Smooth muscle cell (in vitro differentiated cells): ENCODE data around the gene ARTN. TPM values are rescaled to one million over a fixed set of nuclear protein-coding genes. Genes with fewer than 3 reads are reported as not detected.

Source experiments
- DNase-seq: peaks from one replicate; lab custom pipeline; 2025; ENCODE audit not compliant: unreplicated experiment; lab: John Stamatoyannopoulos, UW
- H2AFZ ChIP-seq: fragments of 200-600 bp; sonication (generic); 2 replicates; pipeline ENCODE4 v1.6.0; 2016; ENCODE audit warnings: antibody characterized with exemption, low read depth, mild to moderate bottlenecking
- H3F3A ChIP-seq: fragments of 200-600 bp; sonication (generic); 2 replicates; pipeline ENCODE4 v1.6.0; 2017; ENCODE audit warnings: antibody characterized with exemption, low read depth
- H3K27ac ChIP-seq: fragments of 200-600 bp; sonication (generic); 2 replicates; pipeline ENCODE4 v1.5.1; 2016; ENCODE audit warnings: low read depth, mild to moderate bottlenecking
- H3K27me3 ChIP-seq: fragments of 200-600 bp; sonication (generic); 2 replicates; pipeline ENCODE4 v1.6.1; 2016; ENCODE audit warnings: low read depth, mild to moderate bottlenecking
- H3K36me3 ChIP-seq: fragments of 200-600 bp; sonication (generic); 2 replicates; pipeline ENCODE4 v1.5.1; 2016; ENCODE audit warnings: low read depth
- H3K4me1 ChIP-seq: fragments of 200-600 bp; sonication (generic); 2 replicates; pipeline ENCODE4 v1.5.1; 2016; ENCODE audit warnings: low read depth
- H3K4me2 ChIP-seq: fragments of 200-600 bp; sonication (generic); 2 replicates; pipeline ENCODE4 v1.6.0; 2016; ENCODE audit warnings: mild to moderate bottlenecking
- H3K4me3 ChIP-seq: fragments of 200-600 bp; sonication (generic); 2 replicates; pipeline ENCODE4 v1.5.1; 2016; ENCODE audit warnings: mild to moderate bottlenecking
- H3K79me2 ChIP-seq: fragments of 200-600 bp; sonication (generic); 2 replicates; pipeline ENCODE4 v1.6.0; 2016; ENCODE audit warnings: low read depth, mild to moderate bottlenecking
- H3K9ac ChIP-seq: fragments of 200-600 bp; sonication (generic); 2 replicates; pipeline ENCODE4 v1.6.0; 2016; ENCODE audit warnings: low read depth
- H3K9me3 ChIP-seq: fragments of 200-600 bp; sonication (generic); replicated peaks from 2 replicates; pipeline ENCODE4 v1.5.1; 2016; ENCODE audit warnings: low read depth
- H4K20me1 ChIP-seq: fragments of 200-600 bp; sonication (generic); 2 replicates; pipeline ENCODE4 v1.6.0; 2016; ENCODE audit warnings: low read depth
- CTCF ChIP-seq: fragments of 200-600 bp; sonication (generic); IDR thresholded peaks from 2 replicates; pipeline ENCODE4 v1.5.1; 2017; ENCODE audit warnings: borderline replicate concordance, mild to moderate bottlenecking, antibody characterized with exemption; ENCODE audit not compliant: insufficient read depth, poor library complexity, severe bottlenecking
- WGBS: methylation state at CpG from one replicate; pipeline ENCODE4 v1.1.7; 2016; ENCODE audit warnings: low lambda C conversion rate; 5-methylcytosine and 5-hydroxymethylcytosine counted together
- polyA plus RNA-seq: library from polyadenylated mRNA; unstranded; fragments of >200 nt; fragmentation: Nextera tagmentation; extraction: Ambion mirVana; gene quantifications from 2 replicates; pipeline ENCODE4 v1.2.1, GENCODE V29; 2016
- total RNA-seq: library from RNA; depleted of rRNA; stranded (reverse); fragments of >200 nt; gene quantifications from 2 replicates; pipeline ENCODE4 v1.2.3, GENCODE V29; 2014

Gene ARTN
- total and polyA plus RNA-seq, 2 experiments from 2014 or later = 0.27 to 0.36 TPM

GRCh38 chr1:43963006-43963405 is 29.4 kb downstream of the ARTN start:
- H3F3A ChIP-seq = no peaks in the 10 kb centered on the region
- H2AFZ ChIP-seq = no peak overlapping the region
- H3K9me3 ChIP-seq = no peaks in the 10 kb centered on the region
- DNase-seq = no peak
- H3K79me2 ChIP-seq = no peaks in the 10 kb centered on the region
- H3K4me2 ChIP-seq = no peak overlapping the region
- WGBS = 94% methylated on average over 3 of the region's 3 CpGs
- H3K4me3 ChIP-seq = no peak overlapping the region
- no peaks in the 10 kb centered on the region for H4K20me1 ChIP-seq
- no peak overlapping the region for H3K27ac ChIP-seq
- no peaks in the 10 kb centered on the region for H3K4me1 ChIP-seq
- H3K27me3 ChIP-seq = no peaks in the 10 kb centered on the region
- no peaks in the 10 kb centered on the region for H3K36me3 ChIP-seq
- no peak for TF ChIP-seq CTCF
- no peak overlapping the region for H3K9ac ChIP-seq

- 88% methylated on average over 5 of the region's 5 CpGs for WGBS
- H3K36me3 ChIP-seq = no peaks in the 10 kb centered on the region
Observed at GRCh38 chr1:43963890-43964289, 30.3 kb downstream of the ARTN start.

GRCh38 chr1:43965316-43965715 is 31.7 kb downstream of the ARTN start:
- Histone ChIP-seq H3K4me2 (no peak overlapping the region), H3K4me3 (no peak overlapping the region), H3F3A (peaks cover 3% of the 10 kb centered on the region), H3K27me3 (no peaks in the 10 kb centered on the region), H3K36me3 (no peaks in the 10 kb centered on the region), H4K20me1 (no peaks in the 10 kb centered on the region), H3K4me1 (no peaks in the 10 kb centered on the region), H3K9ac (no peak overlapping the region), H3K79me2 (peaks cover 1% of the 10 kb centered on the region), H3K9me3 (no peaks in the 10 kb centered on the region), H2AFZ (no peak overlapping the region), H3K27ac (no peak overlapping the region)
- no peak for DNase-seq
- 100% methylated on average over 3 of the region's 3 CpGs for WGBS
- no peak for TF ChIP-seq CTCF

More at GRCh38 chr1:43963890-43964289, 30.3 kb downstream of the ARTN start:
- DNase-seq = no peak
- no peak overlapping the region for H2AFZ ChIP-seq
- H3K9me3 ChIP-seq = no peaks in the 10 kb centered on the region
- H3K27ac ChIP-seq = no peak overlapping the region
- no peaks in the 10 kb centered on the region for H3K79me2 ChIP-seq
- no peak overlapping the region for H3K4me2 ChIP-seq
- H3K4me1 ChIP-seq = no peaks in the 10 kb centered on the region
- H4K20me1 ChIP-seq = no peaks in the 10 kb centered on the region
- no peak overlapping the region for H3K9ac ChIP-seq
- H3K27me3 ChIP-seq = no peaks in the 10 kb centered on the region
- H3K4me3 ChIP-seq = no peak overlapping the region
- no peak for TF ChIP-seq CTCF
- H3F3A ChIP-seq = peaks cover 3% of the 10 kb centered on the region

- Histone ChIP-seq H2AFZ (no peak overlapping the region), H3F3A (peaks cover 3% of the 10 kb centered on the region), H3K4me2 (no peak overlapping the region), H3K9me3 (no peaks in the 10 kb centered on the region), H4K20me1 (no peaks in the 10 kb centered on the region), H3K4me3 (no peak overlapping the region), H3K27ac (no peak overlapping the region), H3K4me1 (peaks cover 6% of the 10 kb centered on the region), H3K27me3 (no peaks in the 10 kb centered on the region), H3K9ac (no peak overlapping the region), H3K79me2 (peaks cover 9% of the 10 kb centered on the region), H3K36me3 (no peaks in the 10 kb centered on the region)
- WGBS = 86% methylated on average over 6 of the region's 6 CpGs
- no peak for DNase-seq
- TF ChIP-seq CTCF = no peak
Observed at GRCh38 chr1:43968348-43968948, 34.8 kb downstream of the ARTN start.
